KBM-7 (cell line): ENCODE measurements around the gene RAB11A.

Experiments used
- DNase-seq: peaks from one replicate; pipeline ENCODE4 v3.0.0-alpha.2; 2015
- in situ Hi-C: fragments of 300-500 bp; cut with MboI; formaldehyde crosslinking; loops from 2 replicates; pipeline ENCODE4 v1.14.3; 2020; ENCODE audit warnings: low sequenced_read_pairs, low pct_unique_long_range_greater_than_20kb, mixed read lengths

RAB11A gene

GRCh38 chr15:65927545-65927944, 58.3 kb downstream of the RAB11A start:
- DNase-seq: no peak
- in situ Hi-C loops: no loop called here

- no peak for DNase-seq
- in situ Hi-C loops: no loop called here
Measured at GRCh38 chr15:65929573-65929972, 60.3 kb downstream of the RAB11A start.

GRCh38 chr15:65930134-65930533, 60.8 kb downstream of the RAB11A start:
- in situ Hi-C loops: no loop called here
- no peak for DNase-seq

GRCh38 chr15:65931221-65931620, 61.9 kb downstream of the RAB11A start:
- DNase-seq: no peak
- in situ Hi-C loops: no loop called here

GRCh38 chr15:65935391-65935790, 66.1 kb downstream of the RAB11A start:
- no peak for DNase-seq
- in situ Hi-C loops: no loop called here

- no peak for DNase-seq
- in situ Hi-C loops: no loop called here
Measured at GRCh38 chr15:65936282-65936681, 67.0 kb downstream of the RAB11A start.

- in situ Hi-C loops: no loop called here
- DNase-seq: no peak
Measured at GRCh38 chr15:65937054-65937453, 67.8 kb downstream of the RAB11A start.

- in situ Hi-C loops: no loop called here
- no peak for DNase-seq
Measured at GRCh38 chr15:65937476-65937875, 68.2 kb downstream of the RAB11A start.

GRCh38 chr15:65938604-65939003, 69.3 kb downstream of the RAB11A start:
- in situ Hi-C loops: no loop called here
- no peak for DNase-seq

- in situ Hi-C loops: no loop called here
- DNase-seq: no peak
Measured at GRCh38 chr15:65939901-65940617, 70.8 kb downstream of the RAB11A start.

GRCh38 chr15:65940618-65940909, 71.3 kb downstream of the RAB11A start:
- in situ Hi-C loops: no loop called here
- DNase-seq: no peak
